Suppressor macrophage treated with lipopolysaccharide for 4 hours (primary cell): ENCODE measurements around the gene CST7.

Experiments
- DNase-seq: peaks from one replicate; pipeline ENCODE4 v3.0.0-alpha.2; 2020

CST7 gene

GRCh38 chr20:24966317-24967012 is 17.4 kb downstream of the CST7 start:
- no peak for DNase-seq

GRCh38 chr20:24968278-24968800 is 19.3 kb downstream of the CST7 start:
- no peak for DNase-seq

GRCh38 chr20:24969186-24970029 is 20.3 kb downstream of the CST7 start:
- no peak for DNase-seq

- DNase-seq, result no peak
Observed at GRCh38 chr20:24970030-24970553, 21.0 kb downstream of the CST7 start.

GRCh38 chr20:24970754-24971153 is 21.7 kb downstream of the CST7 start:
- DNase-seq, result peak; percentile 75

- no peak for DNase-seq
Observed at GRCh38 chr20:24971376-24972101, 22.5 kb downstream of the CST7 start.

GRCh38 chr20:24972341-24972740 is 23.3 kb downstream of the CST7 start:
- no peak for DNase-seq

- DNase-seq, result no peak
Observed at GRCh38 chr20:24977336-24977735, 28.3 kb downstream of the CST7 start.

- DNase-seq, result no peak
Observed at GRCh38 chr20:24977797-24978196, 28.7 kb downstream of the CST7 start.

- DNase-seq, result no peak
Observed at GRCh38 chr20:24978513-24978912, 29.4 kb downstream of the CST7 start.

GRCh38 chr20:24979036-24979960 is 30.2 kb downstream of the CST7 start:
- no peak for DNase-seq

- DNase-seq, result no peak
Observed at GRCh38 chr20:24980291-24981053, 31.4 kb downstream of the CST7 start.

GRCh38 chr20:24981282-24981681 is 32.2 kb downstream of the CST7 start:
- no peak for DNase-seq

GRCh38 chr20:24981790-24982189 is 32.7 kb downstream of the CST7 start:
- peak; percentile 79 for DNase-seq

GRCh38 chr20:24983896-24984295 is 34.8 kb downstream of the CST7 start:
- no peak for DNase-seq

GRCh38 chr20:24984961-24985640 is 36.0 kb downstream of the CST7 start:
- DNase-seq, result peak; percentile 55

GRCh38 chr20:24985802-24986201 is 36.7 kb downstream of the CST7 start:
- DNase-seq, result no peak

- DNase-seq, result no peak
Observed at GRCh38 chr20:24986436-24987015, 37.5 kb downstream of the CST7 start.

GRCh38 chr20:24987244-24987643 is 38.2 kb downstream of the CST7 start:
- DNase-seq, result no peak
